ENCODE results near the gene SLC22A23.

Gene SLC22A23

DNA sequence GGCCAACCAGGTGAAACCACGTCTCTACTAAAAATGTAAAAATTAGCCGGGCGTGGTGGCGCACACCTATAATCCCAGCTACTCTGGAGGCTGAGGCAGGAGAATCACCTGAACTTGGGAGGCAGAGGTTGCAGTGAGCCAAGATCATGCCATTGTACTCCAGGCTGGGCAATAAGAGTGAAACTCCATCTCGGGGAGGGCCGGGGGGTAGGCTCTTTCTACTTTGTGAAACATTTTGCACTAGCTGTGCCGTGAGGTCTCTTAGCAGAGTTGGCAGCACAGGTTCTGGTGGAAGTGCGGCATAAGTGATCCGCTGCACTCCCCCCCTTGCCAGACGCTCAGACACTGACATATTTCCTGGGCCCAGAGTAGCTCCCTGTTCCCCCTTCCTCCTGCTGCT, 173.6 kb downstream of the SLC22A23 start:
- DNase-seq (ENCODE audit: low spot score): no peak

DNA sequence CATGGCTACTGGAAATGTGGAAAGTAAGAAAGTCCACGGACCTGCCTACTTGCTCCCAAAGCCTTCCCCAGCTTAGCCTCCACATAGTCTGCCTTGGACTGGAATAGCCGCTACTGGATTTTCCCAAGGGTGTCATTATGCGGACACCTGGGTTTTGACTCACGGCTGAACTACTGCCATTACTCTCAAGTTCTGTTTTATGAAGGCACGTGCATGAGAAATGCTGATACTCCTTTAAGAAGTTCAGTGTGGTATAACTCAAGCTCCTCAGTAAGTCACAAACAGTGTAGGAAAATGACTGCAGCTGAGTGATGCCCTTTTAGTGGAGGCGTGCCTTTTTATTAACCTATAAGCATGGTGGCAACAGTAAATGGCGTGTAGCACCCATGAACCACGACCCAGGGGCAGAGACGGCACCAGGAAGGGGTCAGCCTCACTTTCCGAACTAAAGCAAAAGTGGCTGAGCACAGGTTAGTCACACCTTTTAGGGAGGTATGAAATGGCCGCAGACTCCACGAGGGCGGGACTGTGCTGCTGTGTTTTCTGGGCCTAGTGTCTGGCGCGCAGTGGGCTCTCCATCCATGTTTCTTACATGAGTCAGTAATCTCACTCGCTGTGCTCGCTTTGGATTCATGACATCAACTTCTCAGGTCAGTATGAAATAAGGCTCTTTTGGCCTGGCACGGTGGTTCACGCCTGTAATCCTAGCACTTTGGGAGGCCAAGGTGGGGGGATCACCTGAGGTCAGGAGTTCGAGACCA, 174.2 kb downstream of the SLC22A23 start:
- DNase-seq (ENCODE audit: low spot score): no peak

DNA sequence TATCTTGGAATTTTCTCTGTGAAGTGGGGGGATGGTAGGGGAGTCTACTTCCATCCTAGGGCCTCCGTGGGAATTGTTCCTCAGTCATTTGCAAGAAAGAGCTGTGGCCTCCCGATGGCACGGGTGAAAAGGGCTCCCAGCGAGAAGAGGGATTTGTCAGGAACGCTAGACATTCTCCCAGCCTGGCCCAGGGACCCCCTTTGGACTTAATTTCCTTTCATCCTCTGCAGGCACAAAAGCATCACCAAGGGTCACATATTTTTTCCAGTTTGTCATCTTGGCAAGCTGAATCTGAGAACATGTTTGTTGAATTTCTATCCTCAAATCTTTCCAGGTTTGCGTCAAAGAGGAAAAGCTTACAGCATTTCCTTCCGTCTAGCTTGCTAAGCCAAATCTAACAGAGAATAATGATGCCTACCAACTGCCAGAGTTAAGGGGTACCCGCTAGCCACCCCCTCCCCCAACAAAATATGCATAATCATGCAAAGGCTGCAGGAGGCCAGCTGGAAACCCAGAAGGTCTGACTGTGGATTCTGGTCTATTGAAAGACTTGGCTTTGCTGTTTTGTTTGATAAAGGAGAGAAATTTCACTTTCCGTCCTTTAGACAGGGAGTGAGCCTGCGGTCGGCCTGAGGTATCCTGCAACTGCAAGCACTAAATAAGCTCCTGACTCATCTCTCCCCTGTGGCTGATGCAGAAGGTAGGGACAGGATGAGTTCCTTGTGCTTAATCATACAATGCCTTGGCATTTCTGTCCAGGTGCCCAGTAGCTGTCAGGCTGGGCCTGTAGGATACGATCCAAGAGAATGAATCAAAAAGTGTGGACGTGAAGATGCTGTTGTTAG, 175.0 kb downstream of the SLC22A23 start:
- no peak for DNase-seq (ENCODE audit: low spot score)

DNA sequence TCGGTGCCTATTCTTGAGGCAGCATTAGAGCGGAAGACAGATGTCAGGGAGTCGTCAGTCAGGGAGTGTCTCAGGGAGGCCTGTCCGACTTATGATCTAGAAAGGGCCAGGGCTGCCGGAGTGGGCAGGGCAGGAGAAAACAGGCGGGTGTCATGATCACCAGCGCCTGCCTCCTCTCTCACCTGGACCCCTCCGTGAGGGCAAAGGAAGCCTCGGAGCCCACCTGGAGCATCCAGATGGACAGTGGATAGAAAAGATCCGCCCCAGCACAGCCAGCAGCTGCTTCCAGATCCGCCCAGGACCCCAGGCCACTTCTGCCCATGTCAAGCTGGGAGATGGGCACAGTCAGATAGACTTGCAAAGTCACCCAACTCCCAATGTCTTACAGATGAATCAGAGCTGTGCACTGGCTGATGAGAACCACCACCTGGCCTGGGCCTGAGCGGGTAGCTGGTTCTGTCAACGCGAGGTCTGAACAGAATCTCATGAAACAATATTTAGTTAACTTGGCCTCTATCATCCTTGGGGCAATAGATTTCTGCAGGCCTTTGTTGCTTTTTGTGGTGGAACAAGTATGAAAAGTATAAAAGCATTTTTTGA, 175.9 kb downstream of the SLC22A23 start:
- no peak for DNase-seq (ENCODE audit: low spot score)

DNA sequence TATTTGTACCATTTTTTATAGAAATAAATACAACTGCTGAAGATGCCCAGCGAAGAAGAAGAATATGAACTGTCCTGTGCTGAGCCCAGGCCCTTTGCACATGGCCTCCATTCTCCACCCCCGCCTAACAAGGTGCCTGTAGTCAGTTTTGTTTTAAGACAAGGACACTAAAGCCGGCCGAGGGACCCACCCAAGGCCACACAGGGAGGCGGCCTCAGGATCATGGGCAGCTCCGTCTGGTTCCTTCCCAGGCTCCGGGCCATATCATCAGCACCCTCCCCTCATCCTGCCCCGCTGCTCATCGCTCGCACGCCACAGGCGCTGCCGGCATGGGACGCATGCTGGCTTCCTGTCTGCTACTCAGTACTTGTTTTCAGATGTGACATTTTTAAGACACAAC, 176.8 kb downstream of the SLC22A23 start:
- no peak for DNase-seq (ENCODE audit: low spot score)

DNA sequence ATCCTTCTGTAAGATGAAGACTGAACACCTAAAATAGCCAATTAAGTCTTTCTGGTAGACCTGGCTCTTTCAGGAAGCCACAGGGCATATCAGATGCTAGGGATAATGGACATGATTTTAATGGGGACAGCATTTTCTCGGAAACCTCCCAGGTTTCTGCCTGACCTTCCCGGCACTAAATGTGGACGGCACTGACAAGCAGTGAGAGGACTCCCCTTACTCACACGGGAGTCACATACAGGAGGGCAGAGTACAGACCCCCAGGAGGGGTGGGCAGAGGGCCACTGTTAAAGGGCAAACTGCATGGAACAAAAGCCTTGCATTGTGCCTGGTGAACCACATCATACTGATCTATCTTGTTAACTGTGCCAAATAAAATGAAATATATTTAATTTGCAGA, 178.2 kb downstream of the SLC22A23 start:
- DNase-seq (ENCODE audit: low spot score): no peak

DNA sequence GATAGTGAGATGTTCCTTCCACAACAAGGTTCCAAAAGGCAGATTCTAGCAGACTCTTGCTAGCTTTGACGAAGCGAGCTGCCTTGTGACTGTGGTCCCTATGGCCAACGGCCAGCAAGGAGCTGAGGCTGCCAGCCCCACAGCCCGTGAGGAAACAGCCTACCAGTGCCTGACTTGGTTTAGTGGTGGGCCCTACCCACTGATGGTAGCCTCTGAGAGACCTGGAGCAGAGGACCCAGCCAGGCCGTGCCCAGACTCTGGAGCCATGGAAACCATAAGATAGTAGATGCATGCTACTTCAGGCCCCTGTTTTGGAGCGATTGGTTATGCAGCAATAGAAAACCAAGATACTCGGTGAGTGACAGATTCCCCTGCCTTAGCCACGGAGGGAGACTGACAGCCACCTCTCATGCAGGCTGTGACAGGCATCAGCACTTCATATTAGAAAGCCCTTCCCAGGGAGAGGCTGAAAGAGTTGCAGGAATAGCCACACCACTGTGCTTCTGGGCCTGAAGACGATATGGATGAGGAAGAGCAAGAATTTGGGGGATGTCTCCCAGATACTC, 178.9 kb downstream of the SLC22A23 start:
- no peak for DNase-seq (ENCODE audit: low spot score)

DNA sequence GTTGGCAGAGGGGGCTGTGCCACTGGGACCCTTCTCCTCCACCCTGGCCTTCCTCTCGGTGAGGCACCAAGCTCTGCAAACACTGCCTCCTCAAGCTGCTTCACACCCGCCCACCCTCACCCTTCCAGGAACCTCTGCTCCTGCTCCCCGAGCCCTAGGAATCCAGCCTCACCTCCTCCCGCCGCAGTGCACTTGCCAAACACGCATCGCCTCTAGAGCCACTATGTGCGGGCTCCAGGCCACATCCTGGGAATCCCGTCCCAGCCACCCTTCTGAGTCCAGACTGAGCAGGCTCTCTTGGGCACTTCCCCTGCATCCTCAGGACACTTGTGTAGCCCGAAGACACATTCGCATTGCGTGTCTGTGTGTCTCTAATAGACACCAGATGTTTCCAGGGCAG, 179.6 kb downstream of the SLC22A23 start:
- DNase-seq (ENCODE audit: low spot score): no peak

DNA sequence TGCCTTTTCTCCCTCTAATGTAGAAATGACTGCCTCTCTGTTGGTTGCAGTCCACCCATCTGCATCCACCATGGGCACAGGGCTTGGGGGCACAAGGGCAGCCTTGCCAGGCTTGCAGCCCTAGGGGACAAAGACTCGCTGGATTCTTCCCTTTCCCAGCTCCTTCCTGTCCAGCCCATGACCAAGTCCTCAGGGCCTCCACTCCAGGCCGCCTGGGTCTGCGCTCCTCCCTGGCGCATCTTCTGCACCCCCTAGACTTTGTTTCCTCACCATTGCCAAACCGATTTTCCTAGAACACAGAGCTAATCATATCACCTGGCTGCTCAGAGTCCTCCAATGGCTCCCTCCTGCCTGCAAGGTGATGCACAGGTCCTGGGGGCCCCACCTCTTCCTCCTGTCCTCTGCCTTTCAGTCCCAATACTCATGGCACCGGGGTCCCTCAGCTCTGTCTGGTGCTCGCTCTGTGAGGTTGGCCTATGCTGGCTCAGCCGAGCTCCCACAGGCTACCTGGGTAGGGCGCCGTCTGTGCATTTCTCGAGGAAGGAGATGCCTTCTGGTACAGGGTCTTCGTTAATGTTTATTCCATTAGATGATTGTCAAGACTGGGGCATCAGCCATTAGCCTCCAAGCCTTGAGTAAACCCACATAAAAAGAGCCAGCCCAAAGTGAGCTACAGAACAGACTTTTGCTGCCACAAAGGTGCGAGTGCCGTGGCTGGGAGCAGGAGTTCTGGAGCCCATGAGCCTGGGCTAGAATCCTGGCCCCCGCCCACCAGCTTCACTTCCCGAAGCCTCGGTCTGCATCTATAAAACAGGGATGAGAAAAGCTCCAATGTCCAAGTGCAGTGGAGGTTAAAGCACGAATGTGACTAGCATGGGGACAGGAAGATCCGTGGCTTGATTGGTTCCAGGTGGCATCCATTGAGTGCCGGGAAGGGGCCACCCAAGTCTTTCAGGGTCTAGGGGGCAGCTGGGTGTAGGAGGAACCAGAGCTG, 180.4 kb downstream of the SLC22A23 start:
- DNase-seq (ENCODE audit: low spot score): no peak

DNA sequence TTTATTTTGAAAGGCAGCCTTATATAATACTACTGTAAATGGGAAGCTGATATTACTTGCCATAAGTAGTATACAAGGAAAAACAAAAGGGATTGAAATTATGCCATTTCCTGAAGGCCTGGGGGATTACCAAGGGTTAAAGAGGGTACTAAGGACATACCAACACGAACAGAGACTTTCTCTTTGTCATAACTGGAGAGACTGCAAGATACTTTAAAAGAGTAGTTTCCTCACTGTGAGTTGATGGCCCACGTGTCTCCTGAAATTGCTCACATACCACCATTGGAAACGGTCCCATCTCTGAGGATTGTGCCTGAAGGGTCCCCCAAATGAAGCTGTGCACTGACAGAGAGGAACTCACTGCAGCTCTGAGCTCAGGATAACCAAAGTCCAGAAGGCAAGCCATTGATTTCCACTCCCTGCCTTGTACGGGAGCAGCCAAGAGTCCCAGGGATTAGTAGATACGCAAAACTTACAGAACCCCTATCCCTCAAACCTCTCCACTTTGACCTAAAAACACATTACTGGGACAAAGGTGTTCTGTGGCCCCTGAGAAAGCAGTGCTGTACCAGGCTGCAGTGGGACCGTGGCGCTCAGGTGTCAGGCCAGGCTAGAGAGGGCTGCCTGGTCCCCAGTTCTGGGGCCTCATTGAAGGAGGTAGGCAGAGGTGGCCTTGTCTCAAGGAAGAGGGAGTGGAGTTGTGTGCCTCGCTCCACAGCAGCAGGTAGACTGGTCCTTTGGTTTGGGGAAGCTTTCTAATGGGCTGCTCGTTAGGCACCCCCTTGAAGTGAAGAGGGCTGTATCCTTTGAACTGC, 182.9 kb downstream of the SLC22A23 start:
- no peak for DNase-seq (ENCODE audit: low spot score)

DNA sequence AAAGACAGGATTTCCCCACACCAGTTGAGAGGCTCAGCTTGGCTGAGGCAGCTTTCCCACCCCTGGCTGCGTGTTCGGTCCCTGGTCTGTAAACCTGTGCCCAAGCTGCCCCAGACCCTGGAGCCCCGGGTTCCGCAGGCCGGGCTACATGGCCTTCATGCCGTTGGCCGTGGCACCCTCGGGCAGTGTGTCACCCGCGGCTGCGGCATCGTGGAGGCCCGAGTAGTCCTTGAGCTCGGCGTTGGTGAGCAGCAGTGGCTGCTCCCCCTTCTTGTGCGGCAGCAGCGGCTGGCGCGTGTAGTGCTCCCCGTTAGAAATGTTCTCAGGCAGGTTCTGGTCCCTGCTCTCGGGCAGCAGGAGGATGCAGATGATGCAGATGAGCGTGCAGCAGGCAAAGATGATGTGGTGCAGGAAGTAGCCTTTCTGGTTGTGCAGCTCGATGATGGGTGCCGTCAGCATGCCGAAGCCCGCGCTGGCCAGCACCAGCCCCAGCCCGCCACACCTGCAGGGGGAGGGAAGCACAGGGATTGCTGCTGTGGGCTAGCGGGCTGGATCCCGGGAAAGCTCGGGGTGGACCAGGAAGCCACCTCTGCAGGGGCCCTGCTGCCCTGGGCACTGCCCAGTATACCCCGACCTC, 183.8 kb downstream of the SLC22A23 start:
- DNase-seq (ENCODE audit: low spot score): no peak

DNA sequence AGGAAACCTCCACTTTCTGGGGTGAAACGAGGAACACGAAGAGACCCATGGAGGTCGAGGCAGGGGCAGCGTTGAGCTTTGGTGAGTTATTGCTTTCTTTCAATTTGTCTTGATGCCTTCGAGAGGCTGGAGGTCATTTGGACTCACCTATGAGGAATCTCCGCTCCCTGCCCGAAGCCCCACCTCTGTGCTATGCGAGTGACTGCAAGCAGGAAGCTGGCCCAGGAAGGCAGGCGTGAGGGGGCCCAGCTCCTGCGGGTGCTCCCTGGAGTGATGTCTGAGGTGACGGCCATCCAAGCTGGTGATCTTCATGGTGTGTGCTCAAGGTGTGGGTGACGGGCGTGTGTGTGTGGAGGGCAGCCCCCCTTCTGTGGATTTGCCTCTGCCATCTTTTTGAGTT, 185.1 kb downstream of the SLC22A23 start:
- DNase-seq (ENCODE audit: low spot score): no peak

DNA sequence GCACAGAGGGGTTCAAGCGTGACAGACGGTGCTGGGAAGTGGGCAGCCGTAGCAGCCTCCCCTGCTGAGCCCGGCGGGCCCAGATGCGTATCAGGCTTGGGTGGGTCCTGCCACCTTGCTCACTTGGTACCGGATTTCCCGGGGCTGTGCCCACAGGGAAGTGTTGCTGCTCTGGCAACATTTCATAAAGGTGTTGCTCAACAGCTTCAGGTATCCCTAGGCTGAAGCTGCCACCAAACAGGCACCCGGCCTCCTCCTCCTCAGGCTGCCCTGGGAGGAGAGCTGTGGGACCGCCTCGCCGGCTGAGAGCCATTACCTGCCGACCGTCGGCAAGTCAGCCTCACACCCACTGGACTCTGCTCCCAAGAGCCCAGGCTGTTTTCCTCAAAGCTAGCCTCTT, 186.6 kb downstream of the SLC22A23 start:
- no peak for DNase-seq (ENCODE audit: low spot score)

DNA sequence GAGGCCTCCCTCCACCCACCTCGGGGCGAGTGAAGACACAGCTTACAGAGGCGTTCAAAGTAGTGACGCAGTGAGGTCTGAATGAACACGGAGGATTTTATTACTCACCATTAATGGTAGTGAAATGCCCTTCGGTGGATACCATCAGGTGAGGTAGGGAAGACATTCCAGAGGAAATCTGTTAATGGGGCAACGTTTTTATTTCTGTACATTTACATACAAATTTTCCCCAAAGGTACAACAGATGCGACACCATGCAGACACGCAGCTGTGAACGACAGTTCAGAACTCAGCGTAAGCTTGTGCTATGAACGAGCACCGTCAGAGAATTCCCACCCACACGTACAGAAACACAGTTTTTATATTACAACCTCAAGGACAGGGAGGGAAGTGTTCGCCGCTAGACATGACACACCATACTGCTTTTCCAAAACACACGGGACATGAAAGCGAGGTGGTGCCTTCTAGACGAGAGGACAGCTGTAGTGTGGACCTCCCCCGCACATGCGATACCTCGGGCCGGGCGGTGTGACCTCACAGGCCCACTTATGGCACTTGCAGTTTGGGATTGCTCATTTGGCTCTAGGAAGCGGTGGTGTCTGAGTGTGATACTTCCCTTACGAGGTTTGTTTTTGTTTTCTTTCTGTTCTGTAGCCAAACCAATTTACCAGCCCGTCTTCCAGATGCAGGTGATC, 187.4 kb downstream of the SLC22A23 start:
- DNase-seq (ENCODE audit: low spot score): peak; percentile 52

DNA sequence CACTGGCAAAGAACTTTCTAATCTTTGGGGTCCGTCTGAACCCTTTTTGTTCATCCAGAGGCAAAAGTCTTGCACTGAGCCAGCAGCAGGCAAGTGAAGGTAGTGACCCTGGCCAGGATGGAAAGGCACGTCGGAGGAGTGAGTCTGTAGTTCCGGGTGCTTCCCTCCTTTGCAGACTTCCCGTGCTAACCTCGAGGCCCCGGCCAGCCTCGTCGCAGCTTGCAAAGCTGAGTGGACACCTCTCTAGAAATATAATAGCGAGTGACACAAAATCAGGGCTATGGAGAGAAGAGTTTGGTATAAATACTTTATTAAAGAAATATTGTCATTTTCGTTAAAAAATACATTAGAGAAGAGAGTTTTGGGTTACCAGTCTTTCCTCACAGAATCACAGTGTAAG, 188.2 kb downstream of the SLC22A23 start:
- DNase-seq (ENCODE audit: low spot score): no peak

DNA sequence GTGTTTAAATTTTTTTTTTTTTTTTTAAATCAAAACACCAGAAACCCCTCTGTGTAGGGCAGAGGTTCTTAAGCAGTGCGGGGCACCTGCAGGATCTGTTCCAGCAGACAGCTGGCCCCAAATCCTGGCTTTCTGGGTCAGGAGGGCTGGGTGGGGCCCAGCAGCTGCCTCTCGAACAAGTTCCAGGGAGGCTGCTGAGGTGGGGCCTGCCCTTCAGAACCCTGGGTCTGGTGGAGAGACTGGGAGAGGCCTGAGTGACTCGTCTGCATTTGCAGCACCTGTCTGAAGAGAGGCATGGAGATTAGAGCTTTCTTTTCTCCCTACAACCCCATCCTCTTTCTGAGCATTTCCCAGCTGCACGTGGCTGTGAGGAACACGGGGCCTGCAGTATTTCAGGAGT, 189.7 kb downstream of the SLC22A23 start:
- no peak for DNase-seq (ENCODE audit: low spot score)

DNA sequence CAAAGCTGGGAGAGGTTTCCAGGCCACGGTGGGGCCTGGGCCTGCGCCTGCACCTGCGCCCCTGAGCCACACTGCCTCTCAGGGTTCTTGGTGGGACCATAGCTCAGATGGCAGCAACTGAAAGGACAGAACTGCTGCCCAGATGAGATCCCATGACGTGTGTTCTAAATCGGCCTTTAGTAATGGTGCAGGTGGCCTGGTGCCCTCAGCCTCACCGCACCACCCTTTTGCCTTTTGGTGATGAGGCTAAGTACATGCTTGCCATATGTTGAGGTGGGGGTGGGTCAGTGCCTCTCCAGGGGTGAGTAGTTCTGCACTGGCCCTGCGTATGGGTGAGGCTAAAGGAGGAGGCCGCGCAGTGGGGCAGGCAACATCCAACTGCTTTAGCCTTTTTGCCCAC, 190.7 kb downstream of the SLC22A23 start:
- DNase-seq (ENCODE audit: low spot score): no peak

DNA sequence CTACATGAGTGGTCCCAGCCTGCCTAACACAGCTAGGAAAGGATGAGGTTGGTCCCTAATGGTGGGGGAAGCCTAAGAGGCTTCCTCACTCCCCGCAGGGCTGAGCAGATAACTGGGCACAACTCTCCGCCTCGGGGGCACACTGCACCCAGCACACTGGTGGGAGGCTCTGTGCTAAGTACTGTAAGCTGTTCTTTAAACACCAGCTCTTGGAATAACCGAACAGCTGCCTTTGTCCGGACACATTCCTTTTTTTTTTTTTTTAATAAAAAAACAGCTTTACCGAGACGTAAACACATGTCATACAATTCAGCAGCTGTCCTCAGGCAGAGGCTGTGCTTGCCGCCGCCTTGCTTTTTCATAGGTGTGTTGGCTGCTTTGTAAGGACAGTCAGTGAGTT, 191.2 kb downstream of the SLC22A23 start:
- no peak for DNase-seq (ENCODE audit: low spot score)

DNA sequence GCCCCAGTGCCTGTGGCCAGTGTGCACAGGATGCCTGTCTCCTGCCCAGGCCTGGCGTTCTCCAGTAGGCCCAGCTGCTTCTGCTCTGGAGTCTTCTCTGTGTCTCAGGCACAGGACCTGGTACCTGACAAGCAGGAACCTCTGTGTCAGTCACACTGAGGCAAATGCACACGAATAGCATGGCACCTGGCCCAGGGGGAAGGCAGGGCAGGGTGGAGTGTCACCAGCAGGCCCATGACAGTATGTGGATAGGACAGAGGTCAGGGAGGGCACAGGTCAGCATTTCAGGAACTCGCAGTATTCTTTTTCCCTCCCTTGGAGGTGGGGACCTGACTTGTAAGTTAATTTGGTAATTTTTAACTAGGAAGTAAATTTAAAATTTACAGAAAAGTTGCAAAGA, 192.5 kb downstream of the SLC22A23 start:
- DNase-seq (ENCODE audit: low spot score): no peak

DNA sequence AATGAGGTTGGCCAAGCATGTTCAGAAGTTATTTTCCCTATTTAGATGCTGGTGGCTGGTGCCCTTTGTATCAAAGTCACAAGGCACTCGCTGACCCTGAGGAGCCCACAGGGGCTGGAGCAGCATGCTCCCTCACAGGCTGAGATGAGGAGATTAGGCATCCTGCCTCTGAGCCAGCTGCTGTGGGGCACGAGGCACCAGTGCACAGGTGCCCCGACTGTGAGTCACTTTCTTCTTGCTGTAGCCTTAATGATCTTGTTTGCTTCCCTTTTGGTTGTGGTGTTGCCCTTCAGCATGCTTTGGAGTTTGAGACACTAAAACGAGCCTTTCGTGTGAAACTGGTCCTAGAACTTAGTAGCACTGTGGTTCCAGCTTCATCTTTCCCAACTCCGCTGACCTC, 193.8 kb downstream of the SLC22A23 start:
- no peak for DNase-seq (ENCODE audit: low spot score)
